Pulmonary artery endothelial cell (primary cell): ENCODE data around the gene GALNTL6. TPM values are rescaled to one million over a fixed set of nuclear protein-coding genes. Genes with fewer than 3 reads are reported as not detected.

ENCODE experiments used
- DNase-seq: peaks from one replicate; pipeline ENCODE4 v3.0.0-alpha.2; 2011; ENCODE audit warnings: low read depth, low spot score
- total RNA-seq: library from RNA; depleted of rRNA; stranded (reverse); fragments of >200 nt; gene quantifications from 2 replicates; pipeline ENCODE4 v1.2.3, GENCODE V29; 2014

GALNTL6 gene
- total RNA-seq = not detected in 2 replicates

- DNase-seq = no peak
Measured at GRCh38 chr4:171812665-171813525, at the start of gene GALNTL6. TSS of gene GALNTL6 (plus strand) at chr4:171813404.

- no peak for DNase-seq
Measured at GRCh38 chr4:171765514-171765913, 47.7 kb upstream of the GALNTL6 start.

- no peak for DNase-seq
Measured at GRCh38 chr4:171774642-171775190, 38.5 kb upstream of the GALNTL6 start.

- DNase-seq = no peak
Measured at GRCh38 chr4:171779301-171779700, 33.9 kb upstream of the GALNTL6 start.

- DNase-seq = no peak
Measured at GRCh38 chr4:171785388-171785787, 27.8 kb upstream of the GALNTL6 start.

- no peak for DNase-seq
Measured at GRCh38 chr4:171793723-171794122, 19.5 kb upstream of the GALNTL6 start.

GRCh38 chr4:171794528-171794927 is 18.7 kb upstream of the GALNTL6 start:
- DNase-seq = no peak

- no peak for DNase-seq
Measured at GRCh38 chr4:171809854-171810253, 3.4 kb upstream of the GALNTL6 start.

GRCh38 chr4:171812333-171812664 is 905 bp upstream of the GALNTL6 start:
- DNase-seq = no peak

- DNase-seq = no peak
Measured at GRCh38 chr4:171813526-171814250, 484 bp downstream of the GALNTL6 start.

GRCh38 chr4:171814545-171814944 is 1.3 kb downstream of the GALNTL6 start:
- DNase-seq = no peak

GRCh38 chr4:171817026-171817425 is 3.8 kb downstream of the GALNTL6 start:
- DNase-seq = no peak

- no peak for DNase-seq
Measured at GRCh38 chr4:171834640-171835039, 21.4 kb downstream of the GALNTL6 start.

GRCh38 chr4:171843456-171843855 is 30.3 kb downstream of the GALNTL6 start:
- DNase-seq = no peak

GRCh38 chr4:171846232-171846631 is 33.0 kb downstream of the GALNTL6 start:
- DNase-seq = no peak

GRCh38 chr4:171846893-171847292 is 33.7 kb downstream of the GALNTL6 start:
- DNase-seq = no peak

GRCh38 chr4:171847751-171848150 is 34.5 kb downstream of the GALNTL6 start:
- DNase-seq = no peak

- DNase-seq = no peak
Measured at GRCh38 chr4:171849686-171850222, 36.5 kb downstream of the GALNTL6 start.

- no peak for DNase-seq
Measured at GRCh38 chr4:171851295-171851694, 38.1 kb downstream of the GALNTL6 start.

- no peak for DNase-seq
Measured at GRCh38 chr4:171857302-171858012, 44.3 kb downstream of the GALNTL6 start.

- DNase-seq = no peak
Measured at GRCh38 chr4:171875291-171875690, 62.1 kb downstream of the GALNTL6 start.

- DNase-seq = no peak
Measured at GRCh38 chr4:171876636-171877035, 63.4 kb downstream of the GALNTL6 start.
